HG03103 (cell line): ENCODE measurements around the gene WDR90.

Experiments used
- ATAC-seq: cut with Tn5 transposase; IDR thresholded peaks from one replicate; pipeline ENCODE4 v1.9.1; 2021; ENCODE audit warnings: low read depth; ENCODE audit not compliant: unreplicated experiment

Gene WDR90

DNA sequence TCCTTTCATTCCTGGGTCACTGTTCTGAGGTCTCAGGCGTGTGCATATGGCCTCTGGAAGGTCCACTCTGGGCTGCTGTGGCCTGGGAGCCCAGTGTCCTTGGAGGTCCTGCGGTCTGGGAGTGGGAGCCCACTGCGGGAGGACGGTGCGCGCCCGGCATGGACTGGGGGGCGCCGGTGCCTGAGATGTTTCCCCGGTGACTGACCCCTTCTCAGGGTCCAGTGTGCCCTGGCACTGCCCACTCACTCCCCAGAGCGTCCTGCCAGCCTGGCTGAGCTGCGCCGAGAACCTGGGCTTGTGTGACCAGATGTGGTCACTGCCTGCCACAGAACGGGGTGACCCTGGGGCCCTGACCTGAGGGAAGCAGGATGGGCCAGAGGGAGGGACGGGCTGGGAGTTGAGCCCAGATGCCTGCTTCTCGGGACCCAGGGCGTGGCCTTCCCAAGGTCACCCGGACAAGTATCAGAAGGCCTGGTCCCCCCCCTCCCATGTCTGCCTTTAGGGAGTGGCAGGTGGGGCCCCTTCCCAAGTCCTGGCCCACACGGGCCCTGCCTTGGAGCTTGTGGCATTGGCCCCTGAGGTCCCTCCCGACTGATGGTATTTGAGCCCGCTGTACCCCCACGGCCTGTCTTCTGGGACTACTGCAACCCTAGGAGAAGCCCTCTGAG, 25.2 kb downstream of the WDR90 start:
- no peak for ATAC-seq

DNA sequence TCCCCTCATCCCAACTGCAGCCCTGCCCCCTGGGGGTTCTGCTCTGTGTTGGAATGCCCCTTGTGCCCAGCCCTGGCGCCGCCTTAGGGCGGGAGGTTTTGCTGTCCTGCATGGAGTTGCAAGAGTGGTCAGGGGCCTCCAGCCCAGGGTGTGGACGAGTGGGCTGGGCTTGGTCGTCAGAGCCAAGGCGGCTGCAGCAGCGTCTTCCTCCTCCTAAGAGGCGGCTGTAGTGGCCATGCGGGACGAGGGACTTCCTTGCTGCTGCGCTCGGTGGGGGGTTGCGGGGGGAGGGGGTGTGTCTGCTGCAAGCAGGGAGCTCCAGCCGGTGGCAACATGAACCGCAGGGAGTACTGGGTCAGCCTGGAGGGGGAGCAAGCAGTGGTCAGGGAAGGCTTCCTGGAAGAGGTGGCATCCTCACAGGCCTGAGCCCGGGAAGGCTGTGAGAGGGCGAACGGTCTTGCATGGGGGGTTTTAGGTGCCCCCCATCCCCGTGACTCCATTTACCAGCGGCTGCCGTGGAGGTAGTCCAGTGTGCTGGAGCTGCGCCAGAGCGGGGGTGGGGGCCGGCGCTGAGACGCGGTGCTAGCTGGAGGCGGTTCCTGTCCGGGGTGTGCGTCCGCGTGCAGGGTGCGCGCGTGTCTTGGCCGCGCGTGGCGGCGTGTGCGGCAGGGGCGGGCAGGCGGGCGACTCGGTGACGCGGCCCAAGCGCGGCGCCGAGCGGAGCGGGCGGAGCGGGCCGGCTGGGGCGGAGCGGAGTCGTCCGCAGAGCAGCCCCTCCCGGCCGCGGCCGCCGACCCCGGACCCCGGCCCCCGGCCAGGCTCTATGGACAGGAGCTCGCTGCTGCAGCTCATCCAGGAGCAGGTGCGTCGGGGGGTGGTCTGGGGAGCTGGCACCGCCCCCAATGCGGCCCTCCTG, 26.1 kb downstream of the WDR90 start, which contains the start of gene RHBDL1:
Gene RHBDL1 (plus strand): TSS at position 704 of the 916 bp plus-strand sequence. CDS start 120 bp downstream, at position 824.
- ATAC-seq = no peak

DNA sequence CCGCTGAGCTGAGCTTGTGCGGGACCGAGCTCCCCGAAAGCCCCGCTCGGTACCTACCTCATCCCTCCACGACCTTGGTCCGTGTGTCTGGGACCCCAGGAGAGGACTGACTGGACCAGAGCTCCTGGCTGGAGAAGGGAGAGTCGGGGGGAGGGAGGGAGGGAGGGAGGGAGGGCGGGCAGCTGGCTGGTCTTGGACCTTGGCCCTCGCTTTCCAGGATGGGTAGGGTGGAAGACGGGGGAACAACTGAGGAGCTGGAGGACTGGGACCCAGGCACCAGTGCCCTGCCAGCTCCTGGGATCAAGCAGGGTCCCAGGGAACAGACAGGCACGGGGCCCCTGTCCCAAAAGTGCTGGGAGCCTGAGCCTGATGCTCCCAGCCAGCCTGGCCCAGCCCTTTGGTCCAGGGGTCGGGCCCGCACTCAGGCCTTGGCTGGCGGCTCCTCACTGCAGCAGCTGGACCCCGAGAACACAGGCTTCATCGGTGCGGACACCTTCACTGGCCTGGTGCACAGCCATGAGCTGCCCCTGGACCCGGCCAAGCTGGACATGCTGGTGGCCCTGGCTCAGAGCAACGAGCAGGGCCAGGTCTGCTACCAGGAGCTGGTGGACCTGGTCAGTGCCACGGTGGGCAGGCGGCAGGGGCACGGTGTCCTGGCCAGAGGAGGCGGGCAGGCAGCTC, 26.9 kb downstream of the WDR90 start:
- no peak for ATAC-seq

DNA sequence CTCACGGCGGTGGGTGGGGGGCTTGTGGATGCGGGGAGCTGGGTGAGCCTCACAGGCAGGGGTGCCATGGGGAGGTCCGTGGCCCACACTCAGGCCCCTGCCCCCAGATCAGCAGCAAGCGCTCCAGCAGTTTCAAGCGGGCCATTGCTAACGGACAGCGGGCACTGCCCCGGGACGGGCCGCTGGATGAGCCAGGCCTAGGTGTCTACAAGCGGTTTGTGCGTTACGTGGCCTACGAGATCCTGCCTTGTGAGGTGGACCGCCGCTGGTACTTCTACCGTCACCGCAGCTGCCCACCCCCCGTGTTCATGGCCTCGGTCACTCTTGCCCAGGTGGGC, 27.4 kb downstream of the WDR90 start:
- ATAC-seq = no peak

DNA sequence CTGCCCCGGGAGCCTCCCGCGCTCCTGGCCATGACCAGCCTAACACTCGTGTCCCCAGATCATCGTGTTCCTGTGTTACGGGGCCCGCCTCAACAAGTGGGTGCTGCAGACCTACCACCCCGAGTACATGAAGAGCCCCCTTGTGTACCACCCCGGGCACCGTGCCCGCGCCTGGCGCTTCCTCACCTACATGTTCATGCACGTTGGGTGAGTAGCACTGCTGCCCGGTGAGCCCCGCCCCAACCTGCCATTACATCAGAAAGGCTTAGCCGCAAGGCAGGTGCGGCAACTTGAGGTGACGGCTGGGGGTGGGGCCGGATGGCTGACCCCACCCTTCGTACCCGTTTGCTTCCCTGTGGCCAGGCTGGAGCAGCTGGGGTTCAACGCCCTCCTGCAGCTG, 27.7 kb downstream of the WDR90 start:
- ATAC-seq = no peak

DNA sequence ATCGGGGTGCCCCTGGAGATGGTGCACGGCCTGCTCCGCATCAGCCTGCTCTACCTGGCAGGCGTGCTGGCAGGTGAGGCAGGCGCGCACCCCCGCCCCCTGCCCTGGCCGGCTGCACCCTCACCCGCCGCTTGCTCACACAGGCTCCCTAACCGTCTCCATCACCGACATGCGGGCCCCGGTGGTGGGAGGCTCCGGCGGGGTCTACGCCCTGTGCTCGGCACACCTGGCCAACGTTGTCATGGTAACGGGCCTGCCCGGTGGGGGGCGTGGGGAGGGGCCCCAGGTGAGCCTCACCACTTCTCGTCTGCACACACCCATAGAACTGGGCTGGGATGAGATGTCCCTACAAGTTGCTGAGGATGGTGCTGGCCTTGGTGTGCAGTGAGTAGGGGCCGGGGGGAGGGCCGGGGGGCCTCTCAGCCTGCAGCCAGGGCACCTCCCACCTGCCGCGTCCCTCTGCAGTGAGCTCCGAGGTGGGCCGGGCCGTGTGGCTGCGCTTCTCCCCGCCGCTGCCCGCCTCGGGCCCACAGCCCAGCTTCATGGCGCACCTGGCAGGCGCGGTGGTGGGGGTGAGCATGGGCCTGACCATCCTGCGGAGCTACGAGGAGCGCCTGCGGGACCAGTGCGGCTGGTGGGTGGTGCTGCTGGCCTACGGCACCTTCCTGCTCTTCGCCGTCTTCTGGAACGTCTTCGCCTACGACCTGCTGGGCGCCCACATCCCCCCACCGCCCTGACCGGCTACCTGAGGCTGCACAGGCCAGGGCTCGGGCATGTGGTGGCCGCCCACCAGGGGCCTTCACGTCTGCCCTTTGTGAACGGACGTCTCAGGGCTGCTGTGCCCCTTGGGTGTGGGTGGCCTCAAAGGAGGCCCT, 28.4 kb downstream of the WDR90 start:
- ATAC-seq = no peak

DNA sequence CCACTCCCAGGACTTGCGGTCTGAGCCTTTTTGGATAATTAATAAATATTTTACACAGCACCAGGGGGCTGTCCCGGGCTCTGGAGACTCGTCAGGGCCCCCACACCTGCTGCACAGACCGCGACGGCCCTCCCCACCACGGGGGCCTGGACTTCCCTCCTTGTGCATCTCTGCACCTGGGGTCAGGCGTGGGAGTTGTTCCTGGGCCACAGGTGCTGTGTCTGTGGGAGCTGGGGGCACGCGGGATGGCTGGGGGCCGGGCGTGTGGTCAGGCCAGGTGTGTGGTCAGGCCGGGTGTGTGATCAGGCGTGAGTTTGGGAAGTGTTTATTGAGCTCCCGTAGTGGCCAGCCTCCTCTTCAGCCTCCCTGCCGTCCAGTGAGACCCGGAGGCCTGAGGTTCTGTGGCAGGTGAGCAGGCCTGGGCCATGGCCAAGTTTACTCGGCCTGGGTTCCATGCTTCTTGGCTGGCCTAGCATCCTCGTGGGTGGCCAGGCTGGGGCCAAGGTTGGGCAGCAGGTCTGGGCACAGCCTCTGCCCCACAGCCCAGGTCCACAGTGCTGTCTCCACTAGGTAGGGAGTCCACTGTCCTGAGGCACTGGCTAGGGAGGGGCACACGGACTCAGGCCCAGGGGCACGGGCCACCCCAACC, 29.2 kb downstream of the WDR90 start:
- ATAC-seq = no peak

DNA sequence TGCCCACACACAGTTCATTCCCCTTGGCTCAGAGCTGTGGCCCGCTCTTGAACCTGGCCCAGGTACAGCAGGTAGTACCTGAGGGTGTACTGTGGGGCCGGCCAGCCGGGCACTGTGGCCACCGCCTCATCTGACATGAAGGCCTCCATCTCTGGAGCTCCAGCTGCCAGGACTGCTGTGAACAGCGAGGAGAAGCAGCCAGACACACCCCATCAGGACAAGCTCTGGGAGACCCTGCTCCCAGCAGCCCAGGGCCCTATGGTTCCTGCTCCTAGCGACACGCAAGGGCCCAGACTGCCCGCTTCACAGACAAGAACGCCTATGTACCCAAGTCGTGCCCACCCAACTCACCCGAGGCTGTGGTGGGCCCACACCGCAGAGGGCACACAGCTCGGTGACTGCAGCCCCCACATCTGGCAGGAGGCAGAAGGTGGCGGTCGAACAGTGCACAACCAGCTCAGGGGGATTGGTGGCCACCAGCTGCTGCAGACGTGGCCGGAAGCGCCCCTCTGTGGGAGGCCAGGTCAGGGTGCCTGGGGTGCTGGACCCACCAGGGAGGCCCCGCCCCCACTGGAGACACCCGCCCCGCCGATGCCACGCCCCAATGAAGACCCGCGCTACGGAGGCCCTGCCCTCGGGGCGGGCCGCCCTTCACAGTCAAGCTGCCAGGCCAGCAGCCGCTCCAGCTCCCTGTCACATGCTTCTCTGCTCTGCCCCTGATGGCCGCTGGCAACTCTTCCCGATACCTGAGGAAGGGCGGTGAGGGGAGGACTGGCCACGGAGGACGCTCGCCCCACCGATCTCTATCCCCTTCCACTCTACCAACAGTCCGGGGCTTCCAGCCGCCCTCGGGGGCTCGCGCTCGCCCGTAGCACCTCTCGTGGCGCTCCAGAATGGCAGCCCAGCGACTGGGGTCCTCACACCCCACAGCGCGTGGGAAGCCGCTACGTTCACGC, 30.0 kb downstream of the WDR90 start:
- no peak for ATAC-seq

DNA sequence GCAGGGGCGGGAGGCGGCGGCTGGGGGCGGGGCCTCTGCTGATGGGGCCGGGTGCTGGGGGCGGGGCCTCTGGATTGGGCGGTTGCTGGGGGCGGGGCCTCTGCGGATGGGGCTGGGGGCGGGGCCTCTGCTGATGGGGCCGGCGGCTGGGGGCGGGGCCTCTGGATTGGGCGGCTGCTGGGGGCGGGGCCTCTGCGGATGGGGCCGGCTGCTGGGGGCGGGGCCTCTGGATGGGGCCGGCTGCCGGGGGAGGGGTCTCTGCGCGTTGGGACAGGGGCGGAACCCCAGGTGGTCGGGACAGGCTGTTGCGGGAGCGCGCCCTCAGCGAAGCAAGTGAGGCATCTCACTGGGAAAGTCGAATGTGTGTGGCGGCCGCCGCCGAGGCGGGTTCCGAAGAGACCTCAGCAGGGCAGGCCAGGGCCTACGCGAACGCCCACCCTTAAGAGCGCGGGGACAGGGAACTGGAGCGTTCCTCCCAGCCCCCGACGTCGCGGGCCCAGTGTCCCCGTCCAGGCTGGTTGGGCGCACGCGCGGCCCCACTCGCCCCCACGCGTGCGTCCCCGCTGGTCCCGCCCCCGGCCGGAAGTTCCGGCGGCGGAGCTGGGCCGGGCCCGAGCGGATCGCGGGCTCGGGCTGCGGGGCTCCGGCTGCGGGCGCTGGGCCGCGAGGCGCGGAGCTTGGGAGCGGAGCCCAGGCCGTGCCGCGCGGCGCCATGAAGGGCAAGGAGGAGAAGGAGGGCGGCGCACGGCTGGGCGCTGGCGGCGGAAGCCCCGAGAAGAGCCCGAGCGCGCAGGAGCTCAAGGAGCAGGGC, 30.9 kb downstream of the WDR90 start, which contains the start of gene STUB1:
Gene STUB1 (plus strand): TSS at position 597 of the 811 bp plus-strand sequence. CDS start 116 bp downstream, at position 713.
- no peak for ATAC-seq

DNA sequence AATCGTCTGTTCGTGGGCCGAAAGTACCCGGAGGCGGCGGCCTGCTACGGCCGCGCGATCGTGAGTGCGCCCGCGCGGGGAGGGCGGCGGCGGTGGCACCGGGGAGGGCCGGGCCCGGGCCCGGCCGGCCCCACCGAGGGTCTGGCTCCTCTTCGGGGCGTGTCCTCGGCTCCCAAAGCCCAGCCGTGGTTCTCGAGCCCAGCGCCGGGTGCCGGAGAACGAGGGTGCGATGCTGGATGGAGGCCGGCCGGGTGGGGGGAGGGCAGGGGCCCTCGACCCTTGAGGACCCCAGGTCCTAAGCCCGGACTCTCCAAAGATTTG, 31.4 kb downstream of the WDR90 start:
- ATAC-seq = no peak

DNA sequence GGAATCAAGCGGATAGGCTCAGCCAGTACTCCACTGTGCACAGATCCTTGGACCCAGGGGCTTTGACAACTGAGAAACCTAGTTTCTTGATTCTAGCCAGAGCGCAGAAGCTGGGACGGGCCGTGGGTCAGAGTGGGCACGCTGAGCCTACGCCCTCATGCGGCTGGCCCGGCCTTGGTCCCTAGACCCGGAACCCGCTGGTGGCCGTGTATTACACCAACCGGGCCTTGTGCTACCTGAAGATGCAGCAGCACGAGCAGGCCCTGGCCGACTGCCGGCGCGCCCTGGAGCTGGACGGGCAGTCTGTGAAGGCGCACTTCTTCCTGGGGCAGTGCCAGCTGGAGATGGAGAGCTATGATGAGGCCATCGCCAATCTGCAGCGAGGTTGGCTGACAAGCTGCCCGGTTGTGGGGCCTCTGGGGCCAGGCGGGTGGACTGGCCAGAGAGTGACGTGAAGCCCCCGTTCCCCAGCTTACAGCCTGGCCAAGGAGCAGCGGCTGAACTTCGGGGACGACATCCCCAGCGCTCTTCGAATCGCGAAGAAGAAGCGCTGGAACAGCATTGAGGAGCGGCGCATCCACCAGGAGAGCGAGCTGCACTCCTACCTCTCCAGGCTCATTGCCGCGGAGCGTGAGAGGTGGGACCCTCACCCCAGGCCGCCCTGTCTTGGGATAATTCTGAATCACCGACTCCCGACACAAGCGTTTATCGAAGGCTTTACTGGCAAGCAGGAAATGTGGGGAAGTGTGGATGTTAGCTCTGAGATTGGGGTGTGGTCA, 32.0 kb downstream of the WDR90 start:
- ATAC-seq = no peak

DNA sequence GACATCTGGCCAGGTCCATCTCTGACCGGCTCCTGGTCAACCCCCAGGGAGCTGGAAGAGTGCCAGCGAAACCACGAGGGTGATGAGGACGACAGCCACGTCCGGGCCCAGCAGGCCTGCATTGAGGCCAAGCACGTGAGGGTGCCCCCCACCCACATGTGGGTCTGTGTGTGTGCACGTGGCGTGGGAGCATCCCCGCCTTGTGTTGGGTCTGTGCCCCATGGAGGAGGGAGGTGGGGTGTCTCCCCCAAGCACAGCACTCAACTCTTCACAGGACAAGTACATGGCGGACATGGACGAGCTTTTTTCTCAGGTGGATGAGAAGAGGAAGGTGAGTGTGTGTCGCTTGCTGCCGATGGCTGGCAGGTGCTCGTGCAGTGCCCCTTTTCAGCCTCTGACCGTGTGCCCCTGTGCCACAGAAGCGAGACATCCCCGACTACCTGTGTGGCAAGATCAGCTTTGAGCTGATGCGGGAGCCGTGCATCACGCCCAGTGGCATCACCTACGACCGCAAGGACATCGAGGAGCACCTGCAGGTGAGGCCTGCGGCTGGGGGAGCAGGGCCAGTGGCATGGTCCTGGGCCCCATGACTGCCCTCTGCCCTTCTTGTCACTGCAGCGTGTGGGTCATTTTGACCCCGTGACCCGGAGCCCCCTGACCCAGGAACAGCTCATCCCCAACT, 32.7 kb downstream of the WDR90 start:
- ATAC-seq = no peak

DNA sequence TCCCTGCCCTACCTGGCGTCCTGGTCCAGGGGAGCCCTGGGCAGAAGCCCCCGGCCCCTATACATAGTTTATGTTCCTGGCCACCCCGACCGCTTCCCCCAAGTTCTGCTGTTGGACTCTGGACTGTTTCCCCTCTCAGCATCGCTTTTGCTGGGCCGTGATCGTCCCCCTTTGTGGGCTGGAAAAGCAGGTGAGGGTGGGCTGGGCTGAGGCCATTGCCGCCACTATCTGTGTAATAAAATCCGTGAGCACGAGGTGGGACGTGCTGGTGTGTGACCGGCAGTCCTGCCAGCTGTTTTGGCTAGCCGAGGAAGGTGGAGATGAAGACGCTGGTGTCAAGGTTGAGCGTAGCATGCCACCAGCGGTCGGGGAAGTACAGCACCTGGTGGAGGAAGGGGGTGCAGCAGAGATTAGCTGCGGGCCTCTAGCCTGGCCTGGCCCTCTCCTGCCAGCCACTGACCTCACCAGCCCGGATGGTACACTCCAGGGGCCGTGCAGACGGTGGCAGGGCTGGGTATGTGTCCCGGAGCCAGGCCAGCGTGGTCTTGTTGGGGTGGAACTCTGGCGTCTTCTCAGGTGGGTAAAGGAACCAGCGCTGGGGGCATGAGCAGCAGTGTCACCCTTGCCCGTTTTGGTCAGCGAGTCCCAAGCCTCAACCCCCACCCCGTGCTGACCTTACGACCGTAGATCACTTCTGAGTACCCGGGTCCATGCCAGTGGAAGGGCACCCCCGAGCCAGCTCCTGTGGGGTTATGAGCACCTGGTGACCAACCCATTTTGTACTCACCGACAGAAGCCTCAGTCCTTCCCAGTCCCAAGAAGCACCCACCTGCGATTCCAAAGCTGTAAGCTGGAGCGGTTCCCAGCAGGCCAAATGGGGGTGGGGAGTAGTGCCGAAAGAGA, 33.6 kb downstream of the WDR90 start:
- no peak for ATAC-seq

DNA sequence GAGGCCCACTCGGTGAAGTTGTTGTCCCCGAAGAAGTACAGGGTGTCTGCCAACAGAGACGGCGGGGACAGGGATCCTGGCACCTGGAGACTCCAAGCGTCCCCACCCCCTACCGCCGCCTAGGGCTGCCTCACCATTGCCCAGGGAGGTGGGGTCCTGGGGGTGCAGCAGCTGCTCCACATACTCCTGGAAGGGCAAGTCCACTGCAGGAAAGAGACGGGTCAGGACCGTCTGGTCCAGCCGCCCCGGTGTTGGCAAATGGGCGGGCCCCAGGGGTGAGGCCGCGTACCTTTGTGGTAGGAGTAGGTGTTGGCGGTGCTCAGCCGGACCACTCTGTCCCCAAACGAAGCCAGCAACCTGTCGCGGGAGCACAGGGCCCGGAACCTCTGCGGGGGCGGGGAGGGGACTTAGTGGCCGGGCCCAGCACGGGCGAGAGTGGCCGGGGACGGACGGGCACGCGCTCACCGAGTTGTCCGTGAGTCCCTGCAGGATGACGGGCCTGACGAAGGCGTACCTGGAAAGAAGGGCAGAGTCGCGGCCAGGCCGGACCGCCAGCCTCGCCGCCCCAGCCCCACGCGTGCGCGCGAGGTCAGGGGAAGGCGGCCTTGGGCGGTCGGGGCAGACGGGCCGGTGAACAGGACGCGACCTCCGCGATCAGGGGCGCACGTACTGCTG, 34.4 kb downstream of the WDR90 start:
- ATAC-seq = no peak
